ENCODE results near the gene FAM72B.
"Not testable (repeated sequence)": the region's sequence is repeated elsewhere in the genome, so short reads cannot be mapped to it uniquely, and the experiment has no call there.

FAM72B gene

GRCh38 chr1:121199763-121200162 is 15.6 kb upstream of the FAM72B start:
- not testable (repeated sequence) for DNase-seq

DNA sequence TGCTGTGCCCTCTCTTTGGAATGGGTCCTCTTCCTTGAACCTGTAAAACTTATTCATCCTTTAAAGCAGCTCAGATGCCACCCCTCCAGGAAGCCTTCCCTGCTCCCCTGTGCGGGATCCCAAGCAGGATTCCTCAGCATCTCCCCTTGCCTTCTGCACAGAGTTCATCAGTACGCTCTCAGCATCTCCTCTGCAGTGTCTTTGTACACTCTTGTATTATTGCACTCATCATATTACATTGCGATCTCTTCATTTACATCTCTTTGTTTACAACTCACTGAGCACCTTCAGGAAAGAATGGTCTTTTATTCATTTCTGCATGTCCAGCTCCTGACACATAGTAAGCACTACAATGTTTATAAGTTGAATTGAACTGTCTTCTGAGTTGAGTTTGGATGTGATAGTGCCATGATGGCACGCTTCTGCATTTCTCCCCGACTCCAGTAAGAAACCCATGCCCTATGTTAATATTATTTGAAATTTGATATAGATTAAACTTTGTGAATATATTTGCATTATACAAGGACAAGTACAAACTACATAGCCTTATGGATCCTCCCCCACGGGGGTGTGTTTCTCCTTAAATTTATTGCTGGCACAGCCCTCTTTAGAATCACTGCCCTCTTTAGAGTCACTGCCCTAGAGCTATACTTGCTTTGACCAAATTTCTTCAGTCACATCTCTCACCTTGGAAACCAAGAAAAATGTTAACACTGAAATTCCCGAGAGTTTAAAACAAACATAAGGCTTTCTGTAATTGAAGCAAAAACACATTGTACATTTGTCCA is 13.1 kb upstream of the FAM72B start:
- not testable (repeated sequence) for DNase-seq

DNA sequence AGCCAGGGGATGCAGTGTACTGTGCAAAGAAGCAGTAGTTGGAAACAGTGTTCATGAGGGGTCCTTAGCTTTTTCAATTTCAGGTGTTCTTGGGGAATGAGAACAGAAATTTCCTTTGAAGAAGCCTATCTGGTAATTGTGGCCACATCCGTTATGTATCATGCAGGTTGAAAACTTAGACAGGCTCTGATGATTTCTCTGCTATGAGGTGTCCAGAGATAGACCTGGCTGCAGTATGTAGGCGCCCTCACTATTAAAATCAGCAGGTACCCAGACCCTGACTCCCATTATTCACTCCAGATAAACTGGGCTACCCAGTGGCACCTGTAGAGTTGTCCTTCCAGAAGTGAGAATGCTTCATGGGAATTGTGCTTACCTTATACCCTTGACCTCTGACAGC is 8.4 kb upstream of the FAM72B start:
- not testable (repeated sequence) for DNase-seq

- DNase-seq, result not testable (repeated sequence)
These were observed 3.8 kb upstream of the FAM72B start for GRCh38 chr1:121187914-121188313.

DNA sequence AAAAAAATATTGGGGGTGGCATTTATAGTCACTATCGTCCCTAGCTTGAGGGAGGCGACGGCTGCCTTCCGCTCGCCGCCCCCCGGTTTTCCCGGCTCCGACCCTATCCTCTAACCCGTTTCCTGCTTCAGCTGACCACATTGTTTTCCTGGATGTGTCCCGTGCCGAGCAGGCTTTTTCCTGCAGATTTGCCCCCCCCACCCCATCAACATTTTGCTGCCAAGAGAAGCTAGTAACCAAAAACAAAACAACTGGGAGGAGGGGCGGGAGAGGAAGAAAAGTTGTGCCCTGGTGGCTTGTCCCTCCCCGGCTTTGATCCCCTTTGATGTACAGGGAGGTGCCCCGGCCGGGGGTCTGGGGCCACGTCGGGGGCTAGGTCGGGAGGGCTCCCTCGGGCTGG is 2.1 kb upstream of the FAM72B start:
- DNase-seq, result not testable (repeated sequence)

DNA sequence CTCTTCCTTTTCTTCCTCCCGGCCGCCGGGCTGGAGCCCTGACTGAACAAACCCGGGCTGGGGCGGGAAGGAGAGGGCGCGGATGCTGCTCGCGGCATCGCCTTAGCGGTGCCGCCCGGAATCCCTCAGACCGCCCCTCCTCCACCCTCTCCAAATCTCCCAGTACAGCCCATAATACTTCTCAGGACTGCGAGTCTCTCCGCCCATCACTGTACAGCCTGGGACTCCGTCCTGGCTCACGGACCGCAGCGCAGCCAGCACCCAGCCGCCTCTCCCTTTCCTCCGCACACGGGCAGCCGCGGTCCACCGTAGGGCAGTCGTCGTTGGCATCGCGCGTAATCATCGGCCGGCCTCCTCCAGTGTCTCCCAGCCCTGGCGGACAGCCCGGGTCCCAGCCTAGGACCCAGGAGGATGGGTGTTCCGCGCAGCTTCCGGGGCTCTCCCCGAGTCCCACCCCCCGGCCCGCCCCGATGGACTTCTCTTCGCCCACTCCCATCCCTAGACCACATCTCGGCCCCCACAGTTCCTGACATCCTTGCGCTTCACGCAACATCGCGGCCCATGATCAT is 1.1 kb upstream of the FAM72B start:
- not testable (repeated sequence) for DNase-seq

DNA sequence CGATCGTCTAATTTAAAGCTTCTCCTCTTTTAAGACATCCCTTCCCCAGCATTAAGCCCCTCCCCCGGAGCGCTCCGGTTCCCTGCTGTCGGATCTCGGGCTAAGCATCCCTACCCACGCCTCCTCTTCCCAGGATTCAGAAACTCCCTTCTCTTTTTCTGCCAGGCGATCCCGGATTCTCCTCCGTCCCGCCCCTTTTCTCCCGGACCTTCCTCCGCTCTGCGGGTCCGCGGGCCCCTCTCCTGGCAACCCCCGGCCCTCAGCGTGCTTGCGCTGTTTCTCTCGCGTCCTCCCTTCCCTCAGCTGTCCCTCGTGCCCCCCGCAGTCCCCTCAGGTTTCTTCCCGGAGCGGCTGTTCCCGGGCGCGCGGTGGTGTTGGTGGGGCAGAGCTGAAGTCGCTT is 273 bp downstream of the FAM72B start:
- DNase-seq, result not testable (repeated sequence)

DNA sequence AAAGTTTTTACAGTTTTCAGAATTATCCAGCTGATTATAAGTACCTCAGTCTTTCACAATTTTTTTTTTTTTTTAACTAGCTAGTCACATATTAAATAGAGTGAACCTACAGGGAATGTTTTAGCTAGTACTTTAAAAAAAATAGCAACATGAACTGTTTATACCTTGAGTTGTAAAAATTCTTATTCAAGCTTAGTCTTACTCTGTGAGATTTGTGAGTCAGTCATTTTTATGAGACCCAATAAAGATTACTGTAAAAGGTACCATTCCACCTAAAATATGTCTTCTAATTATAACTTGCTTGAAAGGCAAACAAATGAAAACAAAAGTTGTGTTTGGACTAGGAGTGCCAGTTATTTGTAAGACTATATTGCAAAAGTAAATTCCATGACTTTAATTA is 5.9 kb downstream of the FAM72B start:
- DNase-seq, result not testable (repeated sequence)

DNA sequence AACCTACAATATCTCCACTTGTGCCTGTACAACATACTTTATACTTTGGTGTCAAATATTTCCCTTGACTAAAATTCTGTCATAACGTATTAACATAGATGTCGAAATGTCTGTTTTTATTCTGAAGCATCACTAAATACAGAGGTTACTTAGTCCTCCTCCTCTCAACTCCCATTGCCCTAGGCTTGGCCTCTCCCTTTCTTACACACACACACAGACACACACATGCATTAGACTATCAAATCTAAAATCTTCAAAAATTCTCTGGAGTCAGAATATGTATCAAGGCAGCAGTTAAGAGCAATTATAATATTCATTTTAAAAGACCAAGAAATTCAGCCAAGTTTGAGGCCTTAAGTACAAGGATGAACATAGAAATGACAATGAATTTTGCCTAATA is 7.5 kb downstream of the FAM72B start:
- DNase-seq, result not testable (repeated sequence)

- DNase-seq, result not testable (repeated sequence)
These were observed 15.9 kb downstream of the FAM72B start for GRCh38 chr1:121168152-121168668.

- DNase-seq, result not testable (repeated sequence)
These were observed 16.9 kb downstream of the FAM72B start for GRCh38 chr1:121167225-121167738.

- DNase-seq, result not testable (repeated sequence)
These were observed 18.8 kb downstream of the FAM72B start for GRCh38 chr1:121165296-121165695.

DNA sequence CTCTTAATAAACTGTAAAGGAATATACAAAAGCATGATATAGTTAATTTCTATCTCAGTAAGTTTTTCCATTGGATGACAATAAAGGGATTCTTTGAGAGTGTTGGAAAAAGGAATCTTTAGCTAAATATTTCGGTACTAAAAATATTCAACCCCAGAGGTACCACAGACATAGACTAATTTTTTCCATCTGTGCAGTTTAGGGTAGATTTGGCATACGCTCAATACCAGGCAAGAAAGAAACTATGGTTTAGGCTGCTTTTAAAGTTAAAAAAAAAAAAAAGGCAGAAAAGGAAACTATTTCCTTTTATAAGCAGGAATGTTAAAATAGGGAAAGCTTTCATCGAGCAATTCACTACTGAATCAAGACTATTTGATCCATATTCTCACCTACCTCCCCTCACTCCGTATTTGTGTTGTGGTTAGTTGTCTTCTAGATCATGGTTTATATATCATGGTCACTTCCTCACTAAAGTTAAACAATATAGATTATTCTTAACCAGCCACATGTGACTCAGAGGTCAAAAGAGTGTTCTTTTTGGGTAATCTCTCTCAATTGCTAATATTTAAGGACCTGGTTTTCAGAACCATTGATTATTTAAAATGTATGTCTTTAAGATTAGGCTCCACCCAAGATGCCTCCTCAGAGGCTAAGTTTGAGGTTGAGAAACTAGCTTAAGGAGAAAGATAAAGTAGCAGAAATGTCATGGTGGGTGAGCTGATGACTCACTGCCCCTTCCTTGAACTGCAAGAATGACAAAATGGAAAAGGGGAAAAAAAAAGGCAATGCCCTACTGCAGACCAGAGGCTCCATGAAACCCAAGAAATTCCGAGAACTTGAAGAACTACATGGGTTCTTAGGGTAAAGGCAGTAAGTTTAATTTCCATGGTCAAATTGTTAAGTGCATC is 20.0 kb downstream of the FAM72B start:
- not testable (repeated sequence) for DNase-seq

DNA sequence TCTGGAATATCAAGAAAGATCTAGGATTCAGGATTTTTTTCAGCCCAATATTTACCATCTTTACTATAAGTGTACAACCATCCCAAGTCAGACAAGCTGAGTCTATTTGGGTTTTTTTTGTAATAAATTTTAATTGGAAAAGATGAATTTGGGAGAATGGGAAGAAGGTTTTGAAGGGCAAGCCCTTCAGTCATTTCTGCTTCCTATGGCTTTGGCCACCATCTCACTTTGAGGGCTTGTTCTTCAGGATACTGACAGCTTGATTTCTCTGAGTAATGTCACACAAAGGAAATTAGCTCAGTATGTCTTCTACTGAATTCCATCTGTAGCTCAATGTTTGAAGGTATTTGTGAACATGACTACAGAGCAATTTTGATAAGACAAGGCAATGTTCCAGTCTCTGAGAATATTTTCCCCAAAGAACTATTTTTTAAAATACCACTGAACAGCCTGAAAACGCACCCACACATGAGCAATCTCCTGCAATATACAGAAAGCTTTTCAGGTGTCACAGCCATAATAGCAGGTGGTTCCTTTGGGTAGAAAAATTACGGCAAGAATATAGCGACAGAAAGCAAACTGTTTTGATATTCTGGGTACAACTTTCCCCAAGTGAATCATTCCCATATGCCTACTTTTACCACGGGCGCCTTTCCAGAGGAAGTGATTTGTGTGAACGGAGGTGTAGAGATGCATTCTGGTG is 22.8 kb downstream of the FAM72B start:
- DNase-seq, result not testable (repeated sequence)

GRCh38 chr1:121160118-121160517 is 24.0 kb downstream of the FAM72B start:
- DNase-seq, result not testable (repeated sequence)

DNA sequence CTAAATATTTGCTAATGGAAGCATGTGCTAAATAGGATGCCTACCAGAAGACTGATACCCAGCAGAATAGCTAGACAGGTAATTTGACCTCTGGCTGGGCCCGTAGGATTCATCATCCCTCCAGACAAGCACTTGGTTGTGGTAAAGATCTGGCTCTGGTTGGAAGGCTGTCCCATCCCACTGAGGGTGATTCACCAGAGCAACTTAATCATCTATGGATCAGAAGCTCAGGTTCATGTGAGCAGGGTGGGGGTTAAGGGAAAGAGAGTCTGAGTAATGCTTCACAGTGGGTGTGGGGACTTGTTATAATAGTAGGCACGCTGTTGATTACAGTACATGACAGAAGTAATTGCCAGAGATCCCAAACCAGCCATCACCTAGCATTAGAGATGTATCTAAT is 26.5 kb downstream of the FAM72B start:
- not testable (repeated sequence) for DNase-seq

DNA sequence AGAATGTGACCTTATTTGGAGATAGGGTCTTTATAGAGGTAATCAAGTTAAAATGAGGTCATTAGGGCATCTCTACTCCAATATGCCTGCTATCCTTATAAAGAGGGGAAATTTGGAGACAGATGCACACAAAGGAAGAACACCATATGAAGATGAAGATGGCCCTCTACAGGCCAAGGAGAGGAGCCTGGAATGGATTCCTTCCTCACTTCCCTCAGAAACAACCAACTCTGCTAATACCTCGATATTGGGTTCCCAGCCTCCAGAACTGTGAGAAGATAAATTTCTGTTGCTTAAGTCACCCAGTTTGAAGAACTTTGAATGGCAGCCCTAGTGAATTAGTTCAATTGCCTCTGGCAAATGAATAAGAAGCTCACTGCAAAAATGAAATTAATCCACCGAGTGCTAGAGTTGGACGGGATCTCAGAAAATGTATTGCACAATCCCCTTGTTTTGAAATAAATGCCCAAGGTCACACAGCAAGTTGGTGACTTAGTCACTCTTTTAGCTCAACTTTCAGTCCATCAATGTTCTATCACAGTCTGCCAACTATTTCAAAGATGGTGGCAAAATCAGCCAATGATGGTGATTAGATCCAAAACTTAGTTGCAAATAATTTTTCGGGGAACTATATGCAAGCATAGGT is 27.1 kb downstream of the FAM72B start:
- DNase-seq, result not testable (repeated sequence)

GRCh38 chr1:121155671-121156358 is 28.3 kb downstream of the FAM72B start:
- DNase-seq, result not testable (repeated sequence)

GRCh38 chr1:121154811-121155210 is 29.3 kb downstream of the FAM72B start:
- DNase-seq, result not testable (repeated sequence)

DNA sequence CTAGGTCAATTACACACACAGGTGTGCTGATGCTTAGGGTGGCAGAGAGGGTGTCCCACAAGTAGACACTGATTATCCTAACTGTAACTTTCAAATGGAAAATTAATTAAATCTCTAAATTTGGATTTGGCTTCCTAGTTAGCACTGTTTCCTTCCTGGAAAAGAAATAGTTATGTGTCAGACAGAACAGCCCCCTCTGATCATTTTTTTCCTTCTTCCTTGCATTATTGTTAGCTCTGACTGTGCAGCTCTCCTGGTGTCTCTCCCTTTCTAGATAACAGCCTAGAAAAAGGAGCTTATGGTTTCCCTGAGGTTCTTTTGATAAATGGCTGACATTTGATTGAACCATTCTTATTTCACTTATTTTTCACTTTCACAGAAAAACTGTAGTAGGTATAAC is 31.4 kb downstream of the FAM72B start:
- DNase-seq, result not testable (repeated sequence)

GRCh38 chr1:121151294-121151693 is 32.8 kb downstream of the FAM72B start:
- DNase-seq, result not testable (repeated sequence)

Measured in central memory CD4-positive, alpha-beta T cell (primary cell).